Neuronal stem cell (in vitro differentiated cells): Measurements from ENCODE around the gene CST3.

ENCODE experiments used
- DNase-seq: peaks from one replicate; pipeline ENCODE4 v3.0.0-alpha.2; 2013; ENCODE audit warnings: low spot score
- H2AFZ ChIP-seq: one replicate; pipeline ENCODE4 v1.6.1; 2013; ENCODE audit warnings: mild to moderate bottlenecking, low read length, inconsistent platforms
- H2AK5ac ChIP-seq: 2 replicates; pipeline ENCODE4 v1.6.1; 2013; ENCODE audit warnings: low read depth, mild to moderate bottlenecking, inconsistent platforms, low read length, moderate library complexity, mixed read lengths
- H2BK120ac ChIP-seq: 2 replicates; pipeline ENCODE4 v1.6.1; 2013; ENCODE audit warnings: low read depth, mild to moderate bottlenecking, inconsistent platforms, low read length, moderate library complexity, mixed read lengths
- H2BK12ac ChIP-seq: one replicate; pipeline ENCODE4 v1.6.1; 2013; ENCODE audit warnings: low read length, inconsistent platforms
- H2BK15ac ChIP-seq: 2 replicates; pipeline ENCODE4 v1.6.1; 2013; ENCODE audit warnings: mild to moderate bottlenecking, low read length, inconsistent platforms, mixed read lengths
- H2BK5ac ChIP-seq: one replicate; pipeline ENCODE4 v1.6.1; 2013; ENCODE audit warnings: inconsistent platforms, mild to moderate bottlenecking, low read length, moderate library complexity
- H3K14ac ChIP-seq: one replicate; pipeline ENCODE4 v1.6.1; 2013; ENCODE audit warnings: low read length, inconsistent platforms
- H3K18ac ChIP-seq: 2 replicates; pipeline ENCODE4 v1.6.1; 2013; ENCODE audit warnings: low read length, inconsistent platforms
- H3K23ac ChIP-seq: 2 replicates; pipeline ENCODE4 v1.6.1; 2013; ENCODE audit warnings: low read depth, mild to moderate bottlenecking, mixed read lengths, low read length, inconsistent platforms; ENCODE audit not compliant: poor library complexity
- H3K27ac ChIP-seq: replicated peaks from 3 replicates; pipeline ENCODE4 v1.5.1; 2013; ENCODE audit warnings: low read length, inconsistent platforms
- H3K27me3 ChIP-seq, 3 experiments: 2 replicates each; pipeline ENCODE4 v1.6.1; 2013; ENCODE audit warnings: low read length in 3 of 3, mild to moderate bottlenecking in 2 of 3, inconsistent platforms in 1 of 3, low read depth in 1 of 3, mixed read lengths in 1 of 3, moderate library complexity in 1 of 3; ENCODE audit not compliant: control insufficient read depth in 3 of 3, insufficient read depth in 3 of 3
- H3K36me3 ChIP-seq, 2 donors: replicated peaks in 1 of 2; 2 replicates each; pipeline ENCODE4 v1.6.1; 2013; ENCODE audit warnings: low read length in 2 of 2; ENCODE audit not compliant: control insufficient read depth in 2 of 2, insufficient read depth in 2 of 2
- H3K4ac ChIP-seq: 2 replicates; pipeline ENCODE4 v1.6.1; 2013; ENCODE audit warnings: inconsistent platforms, mild to moderate bottlenecking, low read length, moderate library complexity
- H3K4me1 ChIP-seq, 2 donors: 1 replicate in 1 of 2; 2 replicates in 1 of 2; pipeline ENCODE4 v1.6.1; 2013; ENCODE audit warnings: low read length in 2 of 2, low read depth in 1 of 2; ENCODE audit not compliant: control insufficient read depth in 2 of 2, insufficient read depth in 1 of 2
- H3K4me2 ChIP-seq: one replicate; pipeline ENCODE4 v1.6.1; 2013; ENCODE audit warnings: mild to moderate bottlenecking, low read length, inconsistent platforms; ENCODE audit not compliant: insufficient read depth, poor library complexity, severe bottlenecking
- H3K4me3 ChIP-seq, 2 donors: 2 replicates each; pipeline ENCODE4 v1.5.1; 2013; ENCODE audit warnings: low read length in 2 of 2, mild to moderate bottlenecking in 2 of 2, inconsistent platforms in 1 of 2, moderate library complexity in 1 of 2
- H3K79me1 ChIP-seq: one replicate; pipeline ENCODE4 v1.6.1; 2013; ENCODE audit warnings: low read depth, mild to moderate bottlenecking, inconsistent platforms, low read length, moderate library complexity
- H3K9ac ChIP-seq: one replicate; pipeline ENCODE4 v1.6.1; 2013; ENCODE audit warnings: mild to moderate bottlenecking, low read depth, low read length, inconsistent platforms; ENCODE audit not compliant: poor library complexity
- H3K9me3 ChIP-seq, 2 donors: replicated peaks in 1 of 2; 2 replicates each; pipeline versions ENCODE3 to v1.6.1; 2013; ENCODE audit warnings: low read length in 2 of 2, mild to moderate bottlenecking in 2 of 2, inconsistent platforms in 1 of 2, low read depth in 1 of 2, mixed read lengths in 1 of 2, moderate library complexity in 1 of 2; ENCODE audit not compliant: control insufficient read depth in 2 of 2, insufficient read depth in 1 of 2
- H4K8ac ChIP-seq: one replicate; pipeline ENCODE4 v1.6.1; 2013; ENCODE audit warnings: low read depth, mild to moderate bottlenecking, inconsistent platforms, low read length, moderate library complexity
- H4K91ac ChIP-seq: one replicate; pipeline ENCODE4 v1.6.1; 2013; ENCODE audit warnings: low read length, low read depth, mild to moderate bottlenecking, inconsistent platforms; ENCODE audit not compliant: poor library complexity
- WGBS, 2 donors: extraction: QIAGEN DNeasy Blood & Tissue Kit; methylation state at CpG; one replicate each; pipeline ENCODE4 v1.1.7; 2013; ENCODE audit warnings: missing lambda C conversion rate in 2 of 2, mixed read lengths in 1 of 2; ENCODE audit not compliant: insufficient read length in 2 of 2, insufficient replicate concordance in 1 of 2; ENCODE audit errors: extremely low coverage in 2 of 2; 5-methylcytosine and 5-hydroxymethylcytosine counted together

Gene CST3

GRCh38 chr20:23627501-23627900 is 10.3 kb downstream of the CST3 start:
- Histone ChIP-seq H2BK12ac (no peak overlapping the region), H3K36me3 (peaks cover 0 to 6% of the 10 kb centered on the region in 2 donors), H2AFZ (no peak overlapping the region), H2BK5ac (no peak overlapping the region), H3K9me3 (no peaks in the 10 kb centered on the region), H3K79me1 (no peaks in the 10 kb centered on the region), H3K27ac (no peak overlapping the region), H3K18ac (no peak overlapping the region), H3K4me3 (no peak overlapping the region), H3K4me1 (peaks cover 3 to 5% of the 10 kb centered on the region in 2 donors), H3K9ac (no peak overlapping the region), H2BK15ac (no peak overlapping the region), H3K14ac (no peak overlapping the region), H3K27me3 (no peaks in the 10 kb centered on the region), H3K4me2 (no peak overlapping the region), H2BK120ac (no peak overlapping the region), H4K91ac (no peak overlapping the region), H2AK5ac (no peak overlapping the region), H3K4ac (no peak overlapping the region), H3K23ac (no peak overlapping the region), H4K8ac (no peak overlapping the region)
- DNase-seq, result no peak
- no CpG with 5 or more reads among the region's 3 CpGs for WGBS, 2 donors

GRCh38 chr20:23626040-23626620 is 11.6 kb downstream of the CST3 start:
- Histone ChIP-seq H2BK120ac (no peak overlapping the region), H3K4ac (no peak overlapping the region), H3K4me1 (peaks cover 3 to 7% of the 10 kb centered on the region in 2 donors), H2BK15ac (no peak overlapping the region), H3K27ac (no peak overlapping the region), H3K36me3 (no peaks in the 10 kb centered on the region), H3K14ac (no peak overlapping the region), H3K27me3 (no peaks in the 10 kb centered on the region), H4K8ac (no peak overlapping the region), H3K9me3 (no peaks in the 10 kb centered on the region), H3K79me1 (no peaks in the 10 kb centered on the region), H4K91ac (no peak overlapping the region), H3K18ac (no peak overlapping the region), H3K9ac (no peak overlapping the region), H2BK5ac (no peak overlapping the region), H2AFZ (no peak overlapping the region), H2AK5ac (no peak overlapping the region), H3K4me2 (no peak overlapping the region), H2BK12ac (no peak overlapping the region), H3K23ac (no peak overlapping the region), H3K4me3 (no peak overlapping the region)
- DNase-seq, result no peak
- whole genome bisulfite sequencing, 2 donors, result no CpG with 5 or more reads among the region's 4 CpGs

- no peak overlapping the region for H3K4me3 ChIP-seq
- no CpG with 5 or more reads among the region's 9 CpGs for WGBS, 2 donors
- H3K79me1 ChIP-seq, result no peaks in the 10 kb centered on the region
- H3K4me1 ChIP-seq, result peaks cover 3 to 7% of the 10 kb centered on the region in 2 donors
- H3K14ac ChIP-seq, result no peak overlapping the region
- H3K27me3 ChIP-seq, result no peaks in the 10 kb centered on the region
- no peaks in the 10 kb centered on the region for H3K9me3 ChIP-seq
- no peaks in the 10 kb centered on the region for H3K36me3 ChIP-seq
- no peak overlapping the region for H3K18ac ChIP-seq
- H2BK5ac ChIP-seq, result no peak overlapping the region
- no peak overlapping the region for H2AK5ac ChIP-seq
- H4K91ac ChIP-seq, result no peak overlapping the region
- no peak overlapping the region for H4K8ac ChIP-seq
- no peak overlapping the region for H3K23ac ChIP-seq
- DNase-seq, result no peak
- H2AFZ ChIP-seq, result no peak overlapping the region
- H3K4ac ChIP-seq, result no peak overlapping the region
- H3K9ac ChIP-seq, result no peak overlapping the region
- no peak overlapping the region for H3K4me2 ChIP-seq
- H2BK12ac ChIP-seq, result no peak overlapping the region
- H3K27ac ChIP-seq, result no peak overlapping the region
- H2BK120ac ChIP-seq, result no peak overlapping the region
- no peak overlapping the region for H2BK15ac ChIP-seq
Measured at GRCh38 chr20:23625236-23625964, 12.4 kb downstream of the CST3 start.

- Histone ChIP-seq H3K18ac (no peak overlapping the region), H3K9ac (no peak overlapping the region), H3K14ac (no peak overlapping the region), H4K8ac (no peak overlapping the region), H3K4me2 (no peak overlapping the region), H3K79me1 (no peaks in the 10 kb centered on the region), H3K4ac (no peak overlapping the region), H3K27ac (no peak overlapping the region), H3K4me1 (peaks cover 3 to 7% of the 10 kb centered on the region in 2 donors), H2BK120ac (no peak overlapping the region), H2BK15ac (no peak overlapping the region), H3K9me3 (no peaks in the 10 kb centered on the region), H3K4me3 (no peak overlapping the region), H2AFZ (no peak overlapping the region), H3K23ac (no peak overlapping the region), H3K36me3 (no peaks in the 10 kb centered on the region), H2BK12ac (no peak overlapping the region), H3K27me3 (no peaks in the 10 kb centered on the region), H4K91ac (no peak overlapping the region), H2BK5ac (no peak overlapping the region), H2AK5ac (no peak overlapping the region)
- WGBS, 2 donors, result no CpG with 5 or more reads among the region's 2 CpGs
- no peak for DNase-seq
Measured at GRCh38 chr20:23624324-23624691, 13.4 kb downstream of the CST3 start.
